Epithelial cell of esophagus (primary cell): ENCODE data around the gene ZMYND15.

Source experiments
- DNase-seq: peaks from one replicate; pipeline ENCODE4 v3.0.0; 2010; ENCODE audit warnings: low read depth
- H3K4me3 ChIP-seq: 2 replicates; pipeline ENCODE4 v1.5.1; 2011; ENCODE audit warnings: mild to moderate bottlenecking, low read length, control low read depth
- TF ChIP-seq, protein P1 (sequence below): IDR thresholded peaks from 2 replicates; pipeline ENCODE4 v1.5.1; 2011; ENCODE audit warnings: low read depth, mild to moderate bottlenecking, low read length, control low read depth, inconsistent platforms; ENCODE audit not compliant: insufficient read depth; ENCODE audit errors: missing control alignments

The ZMYND15 gene

DNA sequence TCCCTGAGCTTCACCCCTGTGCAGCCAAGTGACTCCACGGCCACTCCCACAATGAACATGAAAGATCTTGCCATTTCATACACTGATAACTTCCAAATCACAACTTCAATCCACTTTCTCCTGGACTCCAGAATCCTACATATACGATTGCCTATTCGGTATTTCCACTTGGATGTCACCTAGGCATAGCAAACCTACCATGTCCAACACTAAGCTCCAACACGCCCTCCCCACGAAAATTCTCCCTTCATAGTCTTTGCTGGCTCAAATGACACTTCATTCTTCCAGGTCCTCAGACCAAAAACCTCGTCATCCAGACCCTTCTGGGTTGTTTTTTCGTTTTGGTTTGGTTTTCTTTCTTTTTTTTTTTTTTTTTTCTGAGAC, 51.1 kb downstream of the ZMYND15 start:
- peak overlapping the region; percentile 77 for H3K4me3 ChIP-seq
- TF ChIP-seq, protein P1, sequence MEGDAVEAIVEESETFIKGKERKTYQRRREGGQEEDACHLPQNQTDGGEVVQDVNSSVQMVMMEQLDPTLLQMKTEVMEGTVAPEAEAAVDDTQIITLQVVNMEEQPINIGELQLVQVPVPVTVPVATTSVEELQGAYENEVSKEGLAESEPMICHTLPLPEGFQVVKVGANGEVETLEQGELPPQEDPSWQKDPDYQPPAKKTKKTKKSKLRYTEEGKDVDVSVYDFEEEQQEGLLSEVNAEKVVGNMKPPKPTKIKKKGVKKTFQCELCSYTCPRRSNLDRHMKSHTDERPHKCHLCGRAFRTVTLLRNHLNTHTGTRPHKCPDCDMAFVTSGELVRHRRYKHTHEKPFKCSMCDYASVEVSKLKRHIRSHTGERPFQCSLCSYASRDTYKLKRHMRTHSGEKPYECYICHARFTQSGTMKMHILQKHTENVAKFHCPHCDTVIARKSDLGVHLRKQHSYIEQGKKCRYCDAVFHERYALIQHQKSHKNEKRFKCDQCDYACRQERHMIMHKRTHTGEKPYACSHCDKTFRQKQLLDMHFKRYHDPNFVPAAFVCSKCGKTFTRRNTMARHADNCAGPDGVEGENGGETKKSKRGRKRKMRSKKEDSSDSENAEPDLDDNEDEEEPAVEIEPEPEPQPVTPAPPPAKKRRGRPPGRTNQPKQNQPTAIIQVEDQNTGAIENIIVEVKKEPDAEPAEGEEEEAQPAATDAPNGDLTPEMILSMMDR: no peak
- DNase-seq: no peak

DNA sequence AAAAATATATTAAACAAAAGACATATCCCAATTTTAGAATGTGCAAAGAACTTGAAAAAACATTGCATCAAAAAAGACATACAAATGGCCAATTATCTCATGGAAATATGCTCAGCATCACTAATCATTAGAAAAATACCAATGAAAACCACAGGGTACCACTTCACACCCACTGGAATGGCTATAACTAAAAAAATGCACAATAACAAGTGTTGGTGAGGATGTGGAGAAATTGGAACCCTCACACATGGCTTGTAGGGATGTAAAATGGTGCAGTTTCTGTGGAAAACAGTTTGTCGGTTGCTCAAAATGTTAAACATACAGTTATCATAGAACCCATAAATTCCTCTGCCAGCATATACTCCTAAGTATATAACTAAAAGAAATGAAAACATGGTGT, 55.5 kb downstream of the ZMYND15 start:
- no peak for DNase-seq
- TF ChIP-seq, protein P1: no peak
- no peak overlapping the region for H3K4me3 ChIP-seq
